ENCODE measurements around the gene SERTAD2.
A peak's percentile ranks its signal among the peaks of the same experiment; 100 is the strongest.

Gene SERTAD2

GRCh38 chr2:64617631-64618151 is 36.0 kb downstream of the SERTAD2 start:
- DNase-seq (ENCODE audit: insufficient read length, low spot score) (no peak), FAIRE-seq (no peak)
- TF ChIP-seq TAF1 (IDR thresholded peaks at IDR 0.05; ENCODE audit: low read depth, low read length) (no peak), POLR2A (IDR thresholded peaks at IDR 0.05; ENCODE audit: low read depth, low read length) (no peak), SPI1 (IDR thresholded peaks at IDR 0.05; ENCODE audit: low read depth, low read length) (no peak), POU2F2 (IDR thresholded peaks at IDR 0.05; ENCODE audit: low read depth, low read length) (no peak), PAX5 (IDR thresholded peaks at IDR 0.05; ENCODE audit: insufficient read depth, low read length, severe bottlenecking) (no peak), POLR2AphosphoS5 (IDR thresholded peaks at IDR 0.05; ENCODE audit: low read depth, low read length) (no peak)

- FAIRE-seq (no peak), DNase-seq (ENCODE audit: insufficient read length, low spot score) (no peak)
- no peak for TF ChIP-seq SPI1 (IDR thresholded peaks at IDR 0.05; ENCODE audit: low read depth, low read length)
- no peak for TF ChIP-seq POU2F2 (IDR thresholded peaks at IDR 0.05; ENCODE audit: low read depth, low read length)
- no peak for TF ChIP-seq TAF1 (IDR thresholded peaks at IDR 0.05; ENCODE audit: low read depth, low read length)
Observed at GRCh38 chr2:64615844-64616536, 37.7 kb downstream of the SERTAD2 start.

GRCh38 chr2:64615192-64615763 is 38.4 kb downstream of the SERTAD2 start:
- DNase-seq (ENCODE audit: insufficient read length, low spot score) (no peak), FAIRE-seq (no peak)
- TF ChIP-seq PAX5 (IDR thresholded peaks at IDR 0.05; ENCODE audit: insufficient read depth, low read length, severe bottlenecking): no peak
- TF ChIP-seq POLR2A (IDR thresholded peaks at IDR 0.05; ENCODE audit: low read depth, low read length): no peak
- TF ChIP-seq SPI1 (IDR thresholded peaks at IDR 0.05; ENCODE audit: low read depth, low read length): no peak
- no peak for TF ChIP-seq TAF1 (IDR thresholded peaks at IDR 0.05; ENCODE audit: low read depth, low read length)
- TF ChIP-seq POLR2AphosphoS5 (IDR thresholded peaks at IDR 0.05; ENCODE audit: low read depth, low read length): no peak
- no peak for TF ChIP-seq POU2F2 (IDR thresholded peaks at IDR 0.05; ENCODE audit: low read depth, low read length)

GRCh38 chr2:64613276-64613675 is 40.4 kb downstream of the SERTAD2 start:
- DNase-seq (ENCODE audit: insufficient read length, low spot score): no peak
- no peak for TF ChIP-seq POLR2AphosphoS5 (IDR thresholded peaks at IDR 0.05; ENCODE audit: low read depth, low read length)
- TF ChIP-seq SPI1 (IDR thresholded peaks at IDR 0.05; ENCODE audit: low read depth, low read length): no peak
- no peak for TF ChIP-seq TAF1 (IDR thresholded peaks at IDR 0.05; ENCODE audit: low read depth, low read length)
- TF ChIP-seq PAX5 (IDR thresholded peaks at IDR 0.05; ENCODE audit: insufficient read depth, low read length, severe bottlenecking): no peak
- TF ChIP-seq POU2F2 (IDR thresholded peaks at IDR 0.05; ENCODE audit: low read depth, low read length): no peak
- TF ChIP-seq POLR2A (IDR thresholded peaks at IDR 0.05; ENCODE audit: low read depth, low read length): no peak
- FAIRE-seq: no peak

GRCh38 chr2:64612575-64613195 is 41.0 kb downstream of the SERTAD2 start:
- no peak for TF ChIP-seq POU2F2 (IDR thresholded peaks at IDR 0.05; ENCODE audit: low read depth, low read length)
- TF ChIP-seq SPI1 (IDR thresholded peaks at IDR 0.05; ENCODE audit: low read depth, low read length): no peak
- no peak for TF ChIP-seq POLR2A (IDR thresholded peaks at IDR 0.05; ENCODE audit: low read depth, low read length)
- no peak for TF ChIP-seq PAX5 (IDR thresholded peaks at IDR 0.05; ENCODE audit: insufficient read depth, low read length, severe bottlenecking)
- no peak for TF ChIP-seq POLR2AphosphoS5 (IDR thresholded peaks at IDR 0.05; ENCODE audit: low read depth, low read length)
- TF ChIP-seq TAF1 (IDR thresholded peaks at IDR 0.05; ENCODE audit: low read depth, low read length): no peak
- DNase-seq (ENCODE audit: insufficient read length, low spot score) (no peak), FAIRE-seq (no peak)

- FAIRE-seq (no peak), DNase-seq (ENCODE audit: insufficient read length, low spot score) (no peak)
- TF ChIP-seq POLR2A (IDR thresholded peaks at IDR 0.05; ENCODE audit: low read depth, low read length) (no peak), POLR2AphosphoS5 (IDR thresholded peaks at IDR 0.05; ENCODE audit: low read depth, low read length) (no peak), SPI1 (IDR thresholded peaks at IDR 0.05; ENCODE audit: low read depth, low read length) (no peak), TAF1 (IDR thresholded peaks at IDR 0.05; ENCODE audit: low read depth, low read length) (no peak), PAX5 (IDR thresholded peaks at IDR 0.05; ENCODE audit: insufficient read depth, low read length, severe bottlenecking) (no peak), POU2F2 (IDR thresholded peaks at IDR 0.05; ENCODE audit: low read depth, low read length) (no peak)
Observed at GRCh38 chr2:64610316-64610855, 43.3 kb downstream of the SERTAD2 start.

GRCh38 chr2:64609942-64610281 is 43.8 kb downstream of the SERTAD2 start:
- FAIRE-seq: no peak
- TF ChIP-seq SPI1 (IDR thresholded peaks at IDR 0.05; ENCODE audit: low read depth, low read length) (no peak), POLR2AphosphoS5 (IDR thresholded peaks at IDR 0.05; ENCODE audit: low read depth, low read length) (no peak), PAX5 (IDR thresholded peaks at IDR 0.05; ENCODE audit: insufficient read depth, low read length, severe bottlenecking) (no peak), TAF1 (IDR thresholded peaks at IDR 0.05; ENCODE audit: low read depth, low read length) (no peak), POLR2A (IDR thresholded peaks at IDR 0.05; ENCODE audit: low read depth, low read length) (no peak), POU2F2 (IDR thresholded peaks at IDR 0.05; ENCODE audit: low read depth, low read length) (no peak)

GRCh38 chr2:64609227-64609941 is 44.3 kb downstream of the SERTAD2 start:
- DNase-seq (ENCODE audit: insufficient read length, low spot score) (peak; percentile 86), FAIRE-seq (peak; percentile 81)
- TF ChIP-seq POLR2AphosphoS5 (IDR thresholded peaks at IDR 0.05; ENCODE audit: low read depth, low read length): peak; percentile 44
- TF ChIP-seq SPI1 (IDR thresholded peaks at IDR 0.05; ENCODE audit: low read depth, low read length): no peak
- peak; percentile 49; the same call in 1 of the 2 replicates for TF ChIP-seq TAF1 (IDR thresholded peaks at IDR 0.05; ENCODE audit: low read depth, low read length)
- peak; percentile 43 for TF ChIP-seq PAX5 (IDR thresholded peaks at IDR 0.05; ENCODE audit: insufficient read depth, low read length, severe bottlenecking)
- TF ChIP-seq POU2F2 (IDR thresholded peaks at IDR 0.05; ENCODE audit: low read depth, low read length): no peak
- peak; percentile 45; the same call in 1 of the 2 replicates for TF ChIP-seq POLR2A (IDR thresholded peaks at IDR 0.05; ENCODE audit: low read depth, low read length)

More at GRCh38 chr2:64609942-64610281, 43.8 kb downstream of the SERTAD2 start:
- no peak for DNase-seq (ENCODE audit: insufficient read length, low spot score)

All from GM12891 (cell line).